ENCODE measurements around the gene EID2. TPM values are rescaled to one million over a fixed set of nuclear protein-coding genes. Genes with fewer than 3 reads are reported as not detected.

Gene EID2
- total and polyA plus RNA-seq, 2 of the 8 experiments (the other 6 are each of a cell fraction or from before 2014, with no cell fraction given), result 7.8 to 29.6 TPM

DNA sequence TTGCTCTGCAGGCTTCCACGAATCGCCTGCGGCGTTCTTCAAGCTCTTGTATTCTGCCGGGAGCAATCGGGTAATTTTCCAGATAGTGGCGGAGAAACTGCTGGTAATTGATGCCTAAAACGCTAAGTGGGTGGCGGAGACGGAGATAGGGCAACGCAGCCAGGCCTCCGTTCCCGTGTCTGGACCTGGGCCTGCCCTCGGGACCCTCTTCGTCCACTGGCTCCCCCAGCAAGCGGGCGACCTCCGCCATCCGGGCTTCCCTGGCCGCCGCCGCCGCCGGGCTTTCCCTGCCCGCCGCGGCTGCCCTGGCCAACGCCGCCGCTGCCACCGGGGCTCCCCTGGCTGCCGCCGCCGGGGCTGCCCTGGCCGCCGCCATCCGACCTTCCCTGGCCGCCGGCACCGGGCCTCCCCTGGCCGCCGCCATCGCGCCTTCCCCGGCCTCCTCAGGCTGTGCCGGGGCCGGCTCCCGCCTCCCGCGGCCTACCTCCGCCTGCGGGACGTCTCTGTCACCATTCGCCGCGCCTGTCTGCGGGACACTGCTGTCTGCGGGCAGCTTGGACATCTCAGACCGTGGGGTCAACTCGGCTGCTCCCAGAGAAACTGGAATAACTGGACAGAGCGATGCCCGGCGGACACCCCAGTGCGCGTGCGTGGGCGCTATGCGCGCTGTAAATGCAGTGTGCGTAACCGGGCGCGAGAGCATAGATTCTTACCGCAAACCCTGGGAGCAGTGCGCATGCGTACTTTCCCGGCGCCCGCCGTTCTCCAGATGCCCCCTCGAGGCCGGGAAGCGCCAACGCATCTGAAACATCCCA, at the start of gene EID2 (continued):
- TF ChIP-seq SAP30 (IDR thresholded peaks at IDR 0.05; ENCODE audit: insufficient read depth, insufficient replicate concordance, low read length) (no peak), CHD2 (IDR thresholded peaks at IDR 0.05; ENCODE audit: low read length) (no peak), POLR2A (IDR thresholded peaks at IDR 0.05; ENCODE audit: control extremely low read depth in 1 of 2, low read depth in 2 of 2, low read length in 2 of 2) (peak in 1 of 2 experiments; percentile 83; a peak in 2 of 3 replicates), KDM4A (IDR thresholded peaks at IDR 0.05; ENCODE audit: low read depth, low read length, severe bottlenecking) (no peak), CBX8 (IDR thresholded peaks at IDR 0.05; ENCODE audit: borderline replicate concordance, low read depth, low read length) (no peak), RXRA (IDR thresholded peaks at IDR 0.05; ENCODE audit: insufficient read depth, low read depth, low read length) (no peak), EZH2 (IDR thresholded peaks at IDR 0.05; ENCODE audit: low read depth, low read length, severe bottlenecking) (no peak), RNF2 (IDR thresholded peaks at IDR 0.05; ENCODE audit: borderline replicate concordance, low read depth, low read length, missing control alignments, poor library complexity, severe bottlenecking) (no peak), BCL11A (IDR thresholded peaks at IDR 0.05; ENCODE audit: low read depth in 2 of 2, low read length in 2 of 2) (no peak), ASH2L (IDR thresholded peaks at IDR 0.05; ENCODE audit: low read length) (peak; percentile 72), SP4 (IDR thresholded peaks at IDR 0.05; ENCODE audit: low read length) (no peak), CHD1 (IDR thresholded peaks at IDR 0.05; ENCODE audit: low read depth, low read length) (no peak), JUND (IDR thresholded peaks at IDR 0.05; ENCODE audit: low read length) (no peak), GABPA (IDR thresholded peaks at IDR 0.05; ENCODE audit: borderline replicate concordance, insufficient read depth, low read length) (no peak)
- TF ChIP-seq, protein P1, sequence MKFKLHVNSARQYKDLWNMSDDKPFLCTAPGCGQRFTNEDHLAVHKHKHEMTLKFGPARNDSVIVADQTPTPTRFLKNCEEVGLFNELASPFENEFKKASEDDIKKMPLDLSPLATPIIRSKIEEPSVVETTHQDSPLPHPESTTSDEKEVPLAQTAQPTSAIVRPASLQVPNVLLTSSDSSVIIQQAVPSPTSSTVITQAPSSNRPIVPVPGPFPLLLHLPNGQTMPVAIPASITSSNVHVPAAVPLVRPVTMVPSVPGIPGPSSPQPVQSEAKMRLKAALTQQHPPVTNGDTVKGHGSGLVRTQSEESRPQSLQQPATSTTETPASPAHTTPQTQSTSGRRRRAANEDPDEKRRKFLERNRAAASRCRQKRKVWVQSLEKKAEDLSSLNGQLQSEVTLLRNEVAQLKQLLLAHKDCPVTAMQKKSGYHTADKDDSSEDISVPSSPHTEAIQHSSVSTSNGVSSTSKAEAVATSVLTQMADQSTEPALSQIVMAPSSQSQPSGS (IDR thresholded peaks at IDR 0.05; ENCODE audit: low read length), result no peak
